AG04449 (cell line): ENCODE data around the gene PFKFB3.
"Not testable (repeated sequence)": the region's sequence is repeated elsewhere in the genome, so short reads cannot be mapped to it uniquely, and the experiment has no call there.

ENCODE experiments used
- CTCF ChIA-PET: fragments of 350-600 bp; formaldehyde crosslinking; extraction: SDS; loops from one replicate; lab custom pipeline; 2021; ENCODE audit warnings: antibody characterized with exemption; lab: Yijun Ruan, JAX
- POLR2A ChIA-PET: fragments of 400-600, 350-600 bp; formaldehyde crosslinking; extraction: SDS; loops from one replicate; lab custom pipeline; 2020; ENCODE audit warnings: antibody characterized with exemption, inconsistent platforms; lab: Yijun Ruan, JAX
- DNase-seq: peaks from one replicate; pipeline ENCODE4 v3.0.0-alpha.2; 2010; ENCODE audit warnings: low read depth, low spot score
- H3K4me3 ChIP-seq: 2 replicates; pipeline ENCODE4 v1.5.1; 2011; ENCODE audit warnings: low read depth, mild to moderate bottlenecking, control low read depth, low read length
- CTCF ChIP-seq: IDR thresholded peaks from one replicate; pipeline ENCODE4 v1.5.1; 2011; ENCODE audit warnings: mild to moderate bottlenecking, moderate library complexity, low read length, control low read depth, inconsistent platforms; ENCODE audit not compliant: insufficient read depth; ENCODE audit errors: missing control alignments

Gene PFKFB3

GRCh38 chr10:6162589-6163356, 40.0 kb upstream of the PFKFB3 start:
- ChIA-PET POLR2A (interaction anchor here (1.0 to 1.2 kb wide), 3 partner anchors 9 to 40 kb away, joined by 3 to 8 read pairs (median 4); partner anchors contain the start of gene PFKFB3), CTCF (interaction anchor here (0.8 to 3.8 kb wide), 7 partner anchors 10 to 239 kb away, joined by 3 to 20 read pairs (median 4); partner anchors contain the start of gene PFKFB3)
- TF ChIP-seq CTCF: no peak
- no peak for DNase-seq
- no peak overlapping the region for H3K4me3 ChIP-seq

GRCh38 chr10:6163364-6164270, 39.1 kb upstream of the PFKFB3 start:
- CTCF ChIA-PET: interaction anchor here (0.9 to 3.8 kb wide), 4 partner anchors 12 to 238 kb away, joined by 3 to 20 read pairs (median 3); partner anchors contain the start of gene PFKFB3
- TF ChIP-seq CTCF: no peak
- POLR2A ChIA-PET: interaction anchor here (1.0 to 1.2 kb wide), 4 partner anchors 8 to 39 kb away, joined by 3 to 8 read pairs (median 6); partner anchors contain the start of gene PFKFB3
- peak overlapping the region; percentile 74 for H3K4me3 ChIP-seq
- no peak for DNase-seq

- DNase-seq: no peak
- ChIA-PET CTCF (interaction anchor here (0.9 to 3.8 kb wide), 3 partner anchors 13 to 237 kb away, joined by 3 to 20 read pairs (median 3); partner anchors contain the start of gene PFKFB3), POLR2A (interaction anchor here (1.0 to 1.2 kb wide), 2 partner anchors 20 to 38 kb away, joined by 7 to 8 read pairs; partner anchors contain the start of gene PFKFB3)
- peak overlapping the region; percentile 74 for H3K4me3 ChIP-seq
- no peak for TF ChIP-seq CTCF
These were observed 38.2 kb upstream of the PFKFB3 start for GRCh38 chr10:6164271-6165095.

- no peak for DNase-seq
- POLR2A ChIA-PET: no interaction called here
- CTCF ChIA-PET: interaction anchor here (1.0 to 1.4 kb wide), 2 partner anchors 14 to 55 kb away, joined by 3 to 4 read pairs; no protein-coding TSS in a partner anchor
- TF ChIP-seq CTCF: no peak
- no peak overlapping the region for H3K4me3 ChIP-seq
These were observed 37.5 kb upstream of the PFKFB3 start for GRCh38 chr10:6165221-6165725.

- POLR2A ChIA-PET: interaction anchor here (0.5 to 0.6 kb wide), 2 partner anchors 18 to 484 kb away, joined by 3 to 4 read pairs; no protein-coding TSS in a partner anchor
- DNase-seq, H3K4me3 ChIP-seq: not testable (repeated sequence)
- CTCF ChIA-PET: interaction anchor here (1.0 to 1.4 kb wide), 2 partner anchors 13 to 55 kb away, joined by 3 to 4 read pairs; no protein-coding TSS in a partner anchor
These were observed 36.8 kb upstream of the PFKFB3 start for GRCh38 chr10:6165933-6166332.
